Stimulated activated naive CD8-positive, alpha-beta T cell treated with anti-CD3 and anti-CD28 coated beads, Interleukin-15, Interleukin-2, amounts not matched to agents 100 ng/mL and 50 ng/mL, for 24 hours (primary cell): ENCODE measurements around the gene LXN.
A peak's percentile ranks its signal among the peaks of the same experiment; 100 is the strongest.

Source experiments
- H3K27ac Mint-ChIP-seq: one replicate; pipeline ENCODE4 v1.8.0; 2021; ENCODE audit warnings: mild to moderate bottlenecking, mixed read lengths
- H3K27me3 Mint-ChIP-seq: one replicate; pipeline ENCODE4 v1.8.0; 2021; ENCODE audit warnings: mixed read lengths
- H3K36me3 Mint-ChIP-seq: one replicate; pipeline ENCODE4 v1.8.0; 2021; ENCODE audit warnings: low read depth, mixed read lengths
- H3K4me1 Mint-ChIP-seq: one replicate; pipeline ENCODE4 v1.8.0; 2021; ENCODE audit warnings: low read depth, mixed read lengths
- H3K4me3 Mint-ChIP-seq: one replicate; pipeline ENCODE4 v1.8.0; 2021; ENCODE audit warnings: mild to moderate bottlenecking, mixed read lengths
- H3K9me3 Mint-ChIP-seq: one replicate; pipeline ENCODE4 v1.8.0; 2021; ENCODE audit warnings: mixed read lengths

LXN gene

GRCh38 chr3:158651192-158651591 is 21.3 kb downstream of the LXN start:
- no peak overlapping the region for H3K27ac Mint-ChIP-seq
- H3K4me1 Mint-ChIP-seq: peaks cover 17% of the 10 kb centered on the region
- H3K9me3 Mint-ChIP-seq: no peaks in the 10 kb centered on the region
- H3K27me3 Mint-ChIP-seq: no peaks in the 10 kb centered on the region
- peaks cover 66% of the 10 kb centered on the region for H3K36me3 Mint-ChIP-seq
- H3K4me3 Mint-ChIP-seq: no peak overlapping the region

- Mint-ChIP-seq H3K36me3 (peaks cover 62% of the 10 kb centered on the region), H3K4me1 (peaks cover 26% of the 10 kb centered on the region), H3K27ac (no peak overlapping the region), H3K27me3 (no peaks in the 10 kb centered on the region), H3K4me3 (no peak overlapping the region), H3K9me3 (no peaks in the 10 kb centered on the region)
Observed at GRCh38 chr3:158649791-158650190, 22.7 kb downstream of the LXN start.

- H3K9me3 Mint-ChIP-seq: no peaks in the 10 kb centered on the region
- H3K27me3 Mint-ChIP-seq: no peaks in the 10 kb centered on the region
- H3K4me1 Mint-ChIP-seq: peaks cover 42% of the 10 kb centered on the region
- H3K4me3 Mint-ChIP-seq: peak within 1 kb of the TSS; percentile 99
- H3K36me3 Mint-ChIP-seq: peaks cover 33% of the 10 kb centered on the region
- H3K27ac Mint-ChIP-seq: peak within 1 kb of the TSS; percentile 99
Observed at GRCh38 chr3:158644345-158644908, 28.0 kb downstream of the LXN start, which contains the start of gene GFM1. TSS of gene GFM1 (plus strand) at chr3:158644527. CDS start at chr3:158644635, 108 bp downstream.

- no peaks in the 10 kb centered on the region for H3K9me3 Mint-ChIP-seq
- no peak overlapping the region for H3K27ac Mint-ChIP-seq
- H3K27me3 Mint-ChIP-seq: no peaks in the 10 kb centered on the region
- peaks cover 37% of the 10 kb centered on the region for H3K4me1 Mint-ChIP-seq
- H3K4me3 Mint-ChIP-seq: no peak overlapping the region
- peaks cover 20% of the 10 kb centered on the region for H3K36me3 Mint-ChIP-seq
Observed at GRCh38 chr3:158642474-158643210, 29.8 kb downstream of the LXN start.

GRCh38 chr3:158642005-158642404 is 30.4 kb downstream of the LXN start:
- Mint-ChIP-seq H3K4me3 (no peak overlapping the region), H3K9me3 (no peaks in the 10 kb centered on the region), H3K27ac (no peak overlapping the region), H3K4me1 (peaks cover 30% of the 10 kb centered on the region), H3K36me3 (peaks cover 14% of the 10 kb centered on the region), H3K27me3 (no peaks in the 10 kb centered on the region)

GRCh38 chr3:158640646-158641045 is 31.8 kb downstream of the LXN start:
- no peak overlapping the region for H3K4me3 Mint-ChIP-seq
- H3K36me3 Mint-ChIP-seq: peaks cover 3% of the 10 kb centered on the region
- no peak overlapping the region for H3K27ac Mint-ChIP-seq

GRCh38 chr3:158631981-158632380 is 40.5 kb downstream of the LXN start:
- Mint-ChIP-seq H3K36me3 (no peaks in the 10 kb centered on the region), H3K27ac (no peak overlapping the region), H3K4me1 (no peaks in the 10 kb centered on the region), H3K4me3 (no peak overlapping the region), H3K27me3 (peaks cover 31% of the 10 kb centered on the region), H3K9me3 (no peaks in the 10 kb centered on the region)

More at GRCh38 chr3:158640646-158641045, 31.8 kb downstream of the LXN start:
- Mint-ChIP-seq H3K27me3 (no peaks in the 10 kb centered on the region), H3K9me3 (no peaks in the 10 kb centered on the region), H3K4me1 (peaks cover 19% of the 10 kb centered on the region)

GRCh38 chr3:158625881-158626280 is 46.6 kb downstream of the LXN start:
- no peaks in the 10 kb centered on the region for H3K9me3 Mint-ChIP-seq
- H3K4me1 Mint-ChIP-seq: no peaks in the 10 kb centered on the region
- no peak overlapping the region for H3K4me3 Mint-ChIP-seq
- H3K27ac Mint-ChIP-seq: no peak overlapping the region
- no peaks in the 10 kb centered on the region for H3K36me3 Mint-ChIP-seq
- H3K27me3 Mint-ChIP-seq: peaks cover 28% of the 10 kb centered on the region

- Mint-ChIP-seq H3K36me3 (no peaks in the 10 kb centered on the region), H3K4me3 (no peak overlapping the region), H3K9me3 (no peaks in the 10 kb centered on the region), H3K27ac (no peak overlapping the region), H3K4me1 (no peaks in the 10 kb centered on the region), H3K27me3 (peaks cover 16% of the 10 kb centered on the region)
Observed at GRCh38 chr3:158617982-158618875, 54.2 kb downstream of the LXN start.
